B cell (primary cell): Measurements from ENCODE around the gene TRAM2.

Experiments used
- CTCF ChIP-seq: fragments of 200-600 bp; IDR thresholded peaks from one replicate; pipeline ENCODE4 v1.8.0; 2022; ENCODE audit warnings: antibody characterized with exemption, mild to moderate bottlenecking
- EZH2 ChIP-seq: IDR thresholded peaks from 2 replicates; pipeline ENCODE4 v1.6.1; 2012; ENCODE audit warnings: borderline replicate concordance, low read depth, mild to moderate bottlenecking, moderate library complexity, low read length; ENCODE audit not compliant: insufficient read depth, poor library complexity, severe bottlenecking

GRCh38 chr6:52582996-52583395, 6.1 kb upstream of the TRAM2 start:
- TF ChIP-seq CTCF = no peak
- no peak for TF ChIP-seq EZH2
